K562 (cell line): ENCODE measurements around the gene SOX6. TPM values are rescaled to one million over a fixed set of nuclear protein-coding genes. Genes with fewer than 3 reads are reported as not detected.

Experiments
- ATAC-seq: fragments of 200-7000 bp; cut with Tn5 transposase; 3 replicates; pipeline ENCODE4 v1.9.1; 2020; ENCODE audit warnings: moderate library complexity
- BruUV-seq: library from RNA; stranded (reverse); fragments of 400-500 nt; replicated peaks from 2 replicates; lab custom pipeline; 2021; lab: Mats Ljungman, UMichigan
- CTCF ChIA-PET: fragments of 300-600 bp; formaldehyde crosslinking; extraction: SDS; loops from one replicate; lab custom pipeline; 2021; ENCODE audit warnings: low intra/inter-chr PET ratio; lab: Yijun Ruan, JAX
- POLR2A ChIA-PET: fragments of 300-600, 350-650 bp; sonication (Branson Sonifier 250); formaldehyde crosslinking; extraction: SDS; loops from one replicate; lab custom pipeline; 2021; ENCODE audit warnings: antibody characterized with exemption, inconsistent platforms; lab: Yijun Ruan, JAX
- DNase-seq, 4 experiments: peaks; one replicate each; pipeline versions ENCODE4 v3.0.0 to v3.0.0-alpha.2; 2011 to 2018; ENCODE audit warnings: low spot score in 3 of 4, mixed read lengths in 3 of 4; ENCODE audit errors: extremely low read depth in 1 of 4
- FAIRE-seq: peaks from 2 replicates; lab custom pipeline; 2011; peaks lifted over from hg19 to GRCh38; lab: Jason Lieb, UNC
- H2AFZ ChIP-seq: 2 replicates; pipeline ENCODE4 v1.6.0; 2011; ENCODE audit warnings: low read depth, low read length, control low read depth, inconsistent platforms
- H3K27ac ChIP-seq: fragments of 200-600 bp; 3 replicates; pipeline ENCODE4 v1.8.0; 2011; ENCODE audit warnings: low read depth, mild to moderate bottlenecking, control low read depth, inconsistent platforms, low read length, moderate library complexity, mixed read lengths; ENCODE audit errors: extremely low read depth
- H3K27me3 ChIP-seq, 2 experiments: fragments of 300-600 bp in 1 of 2; 2 replicates in 1 of 2; 3 replicates in 1 of 2; pipeline versions ENCODE4 v1.6.0 to v1.8.0; 2011; ENCODE audit warnings: inconsistent platforms in 2 of 2, low read length in 2 of 2, mild to moderate bottlenecking in 1 of 2, mixed read lengths in 1 of 2, moderate library complexity in 1 of 2; ENCODE audit not compliant: control insufficient read depth in 2 of 2, insufficient read depth in 2 of 2
- H3K36me3 ChIP-seq: fragments of 300-600 bp; 3 replicates; pipeline ENCODE4 v1.8.0; 2011; ENCODE audit warnings: mild to moderate bottlenecking, low read length, inconsistent platforms; ENCODE audit not compliant: control insufficient read depth, insufficient read depth
- H3K4me1 ChIP-seq, 2 experiments: fragments of 200-600 bp in 1 of 2; replicated peaks in 1 of 2; 2 replicates in 1 of 2; 3 replicates in 1 of 2; pipeline versions ENCODE4 v1.5.1 to v1.8.0; 2011; ENCODE audit warnings: inconsistent platforms in 2 of 2, low read length in 2 of 2, mild to moderate bottlenecking in 1 of 2, mixed read lengths in 1 of 2, moderate library complexity in 1 of 2; ENCODE audit not compliant: control insufficient read depth in 2 of 2, insufficient read depth in 2 of 2
- H3K4me2 ChIP-seq: 2 replicates; pipeline ENCODE4 v1.6.1; 2011; ENCODE audit warnings: low read length, control low read depth, inconsistent platforms, mixed read lengths; ENCODE audit not compliant: insufficient read depth
- H3K4me3 ChIP-seq: fragments of 200-600 bp; sonication (generic), shearing (Covaris generic); 2 replicates; pipeline ENCODE4 v1.5.1; 2016; ENCODE audit warnings: control low read depth, inconsistent platforms
- H3K79me2 ChIP-seq: fragments of 200-600 bp; 3 replicates; pipeline ENCODE4 v1.8.0; 2011; ENCODE audit warnings: low read length, inconsistent platforms; ENCODE audit not compliant: control insufficient read depth, insufficient read depth
- H3K9ac ChIP-seq, 2 experiments: 2 replicates each; pipeline versions ENCODE4 v1.6.0 to v1.6.1; 2011; ENCODE audit warnings: low read depth in 2 of 2, low read length in 2 of 2, control low read depth in 1 of 2, inconsistent platforms in 1 of 2, mild to moderate bottlenecking in 1 of 2, mixed read lengths in 1 of 2; ENCODE audit not compliant: insufficient read depth in 1 of 2
- H3K9me1 ChIP-seq: one replicate; pipeline ENCODE4 v1.6.0; 2011; ENCODE audit warnings: inconsistent platforms, mild to moderate bottlenecking, low read length, moderate library complexity; ENCODE audit not compliant: control insufficient read depth, insufficient read depth
- H3K9me3 ChIP-seq: replicated peaks from 2 replicates; pipeline ENCODE4 v1.5.1; 2011; ENCODE audit warnings: low read depth, low read length, inconsistent platforms; ENCODE audit not compliant: control insufficient read depth, insufficient read depth
- H4K20me1 ChIP-seq: replicated peaks from 2 replicates; pipeline ENCODE4 v1.6.1; 2011; ENCODE audit warnings: low read length, inconsistent platforms, mixed read lengths; ENCODE audit not compliant: control insufficient read depth, insufficient read depth
- KDM5B ChIP-seq: fragments of 200-600 bp; sonication (generic); IDR thresholded peaks from 2 replicates; pipeline ENCODE4 v1.6.1; 2012; ENCODE audit warnings: low read depth, mild to moderate bottlenecking, moderate library complexity, low read length, control low read depth, inconsistent platforms; ENCODE audit not compliant: insufficient replicate concordance
- ZBTB40 ChIP-seq, 2 experiments: fragments of 450-650 bp in 1 of 2; sonication (generic) in 1 of 2; formaldehyde crosslinking in 1 of 2; IDR thresholded peaks; 2 replicates each; pipeline versions ENCODE4 v1.7.1 to v1.9.0; 2016 to 2022; ENCODE audit warnings: inconsistent platforms in 1 of 2, mild to moderate bottlenecking in 1 of 2, missing genetic modification reagents in 1 of 2
- WGBS: fragments of 100-300 bp; shearing (Covaris generic); methylation state at CpG from one replicate; pipeline ENCODE4 v1.1.6; 2016; ENCODE audit warnings: low coverage, mixed read lengths; ENCODE audit not compliant: insufficient coverage; ENCODE audit errors: missing lambda C conversion rate; 5-methylcytosine and 5-hydroxymethylcytosine counted together
- in situ Hi-C: fragments of 300-500 bp; cut with MboI; formaldehyde crosslinking; loops from 4 replicates; pipeline ENCODE4 v1.15.0; 2018; ENCODE audit warnings: inconsistent platforms, mixed read lengths
- intact Hi-C: fragments of 100-400 bp; cut with micrococcal nuclease; formaldehyde crosslinking; loops from 2 replicates; pipeline ENCODE4 v1.14.2; 2022
- polyA plus RNA-seq, 8 experiments: library from polyadenylated mRNA; depleted of rRNA in 4 of 8; stranded (reverse) in 5 of 8; unstranded in 3 of 8; fragments of >200 nt; fragmentation: Nextera tagmentation in 2 of 8; fragmentation: Illumina TruSeq in 1 of 8; extraction: Ambion mirVana in 2 of 8; extraction: Trizol in 1 of 8; gene quantifications; 2 replicates each; pipeline versions ENCODE4 v1.2.1 to v1.2.3, GENCODE V29; 2011 to 2014; ENCODE audit warnings: inconsistent platforms in 1 of 8, missing spikeins in 1 of 8
- total RNA-seq, 7 experiments: library from RNA; depleted of rRNA in 6 of 7; stranded (reverse); fragments of >200 nt in 6 of 7; fragmentation: Illumina TruSeq in 2 of 7; extraction: Trizol in 2 of 7; gene quantifications; 2 replicates each; pipeline versions ENCODE4 v1.2.1 to v1.2.3, GENCODE V29; 2011 to 2021; ENCODE audit warnings: low replicate concordance in 1 of 7

SOX6 gene
- total and polyA plus RNA-seq, 9 of the 15 experiments (the other 6 are each of a cell fraction or from before 2014, with no cell fraction given), result 0.89 to 8.7 (median 5.7) TPM

DNA sequence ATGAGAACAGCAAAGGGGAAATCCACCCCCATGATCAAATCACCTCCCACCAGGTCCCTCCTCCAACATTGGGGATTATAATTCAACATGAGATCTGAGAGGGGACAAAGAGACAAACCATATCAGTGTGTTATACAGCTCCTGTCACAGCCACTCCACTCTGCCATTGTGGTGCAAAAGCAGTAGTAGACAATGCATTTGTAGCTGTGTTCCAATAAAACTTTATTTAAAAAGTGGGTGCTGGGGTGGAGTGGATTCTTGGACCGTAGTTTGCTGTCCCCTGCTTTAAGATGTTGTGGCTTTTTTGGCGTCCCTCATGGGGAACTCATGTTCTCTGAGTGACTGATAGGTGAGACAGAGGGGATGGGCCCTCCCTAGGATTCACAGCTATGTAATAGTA is 399.1 kb downstream of the SOX6 start:
- H2AFZ ChIP-seq, result peak overlapping the region; percentile 67
- H3K9me3 ChIP-seq, result no peaks in the 10 kb centered on the region; the same call in 1 of the 2 replicates
- no peaks in the 10 kb centered on the region; a peak in 1 of 5 replicates for H3K4me1 ChIP-seq
- intact Hi-C loops, result no loop called here
- in situ Hi-C loops, result no loop called here
- no peak overlapping the region for H3K4me3 ChIP-seq
- H3K9ac ChIP-seq, result no peak overlapping the region
- TF ChIP-seq KDM5B, result no peak
- TF ChIP-seq ZBTB40 (IDR thresholded peaks at IDR 0.05), result peak; percentile 95
- peak; percentile 94 for TF ChIP-seq ZBTB40 (CRISPR knock-in tag; IDR thresholded peaks at IDR 0.05)
- H3K79me2 ChIP-seq, result no peaks in the 10 kb centered on the region
- no peak for FAIRE-seq
- ChIA-PET POLR2A (interaction anchor here (0.7 to 2.2 kb wide), 2 partner anchors 11 to 204 kb away, joined by 4 to 6 read pairs; no protein-coding TSS in a partner anchor), CTCF (no interaction called here)
- BruUV-seq, result no TSS peak
- 20% methylated on average over 2 of the region's 2 CpGs for WGBS
- no peak for ATAC-seq
- no peaks in the 10 kb centered on the region for H4K20me1 ChIP-seq
- H3K4me2 ChIP-seq, result no peak overlapping the region
- H3K36me3 ChIP-seq, result no peaks in the 10 kb centered on the region
- H3K9me1 ChIP-seq, result no peaks in the 10 kb centered on the region
- H3K27ac ChIP-seq, result no peak overlapping the region
- H3K27me3 ChIP-seq, result no peaks in the 10 kb centered on the region
- no peak for DNase-seq
